Endodermal cell (in vitro differentiated cells): Measurements from ENCODE around the gene CDCP2. TPM values are rescaled to one million over a fixed set of nuclear protein-coding genes. Genes with fewer than 3 reads are reported as not detected.
"Not testable (repeated sequence)": the region's sequence is repeated elsewhere in the genome, so short reads cannot be mapped to it uniquely, and the experiment has no call there.

Source experiments
- DNase-seq: peaks from one replicate; pipeline ENCODE4 v3.0.0-alpha.2; 2017
- H3K27ac ChIP-seq: 2 replicates; pipeline ENCODE4 v1.5.1; 2013; ENCODE audit warnings: mild to moderate bottlenecking, low read depth, low read length, moderate library complexity
- H3K27me3 ChIP-seq: 2 replicates; pipeline ENCODE4 v1.6.1; 2013; ENCODE audit warnings: mild to moderate bottlenecking, low read length, moderate library complexity; ENCODE audit not compliant: insufficient read depth, control insufficient read depth, poor library complexity, severe bottlenecking
- H3K36me3 ChIP-seq: 2 replicates; pipeline ENCODE4 v1.7.0; 2013; ENCODE audit warnings: mild to moderate bottlenecking, low read length, moderate library complexity; ENCODE audit not compliant: control insufficient read depth, insufficient read depth
- H3K4me1 ChIP-seq: one replicate; pipeline ENCODE4 v1.7.0; 2013; ENCODE audit warnings: low read length; ENCODE audit not compliant: control insufficient read depth, insufficient read depth
- H3K4me3 ChIP-seq: 2 replicates; pipeline ENCODE4 v1.5.1; 2013; ENCODE audit warnings: mild to moderate bottlenecking, low read length, moderate library complexity
- H3K9ac ChIP-seq: 2 replicates; pipeline ENCODE4 v1.6.1; 2013; ENCODE audit warnings: mild to moderate bottlenecking, low read length, moderate library complexity; ENCODE audit not compliant: poor library complexity, severe bottlenecking; ENCODE audit errors: extremely low read depth
- H3K9me3 ChIP-seq: 2 replicates; pipeline ENCODE4 v1.6.1; 2013; ENCODE audit warnings: mild to moderate bottlenecking, low read length, moderate library complexity; ENCODE audit not compliant: control insufficient read depth
- H3K27ac Mint-ChIP-seq: 2 replicates; pipeline ENCODE4 v1.8.0; 2020; ENCODE audit warnings: mixed read lengths
- H3K27me3 Mint-ChIP-seq: 2 replicates; pipeline ENCODE4 v1.8.0; 2021; ENCODE audit warnings: mild to moderate bottlenecking, mixed read lengths; ENCODE audit not compliant: insufficient read depth
- H3K36me3 Mint-ChIP-seq: 2 replicates; pipeline ENCODE4 v1.8.0; 2020; ENCODE audit warnings: low read depth, mixed read lengths
- H3K4me1 Mint-ChIP-seq: 2 replicates; pipeline ENCODE4 v1.8.0; 2020; ENCODE audit warnings: mixed read lengths
- H3K4me3 Mint-ChIP-seq: 2 replicates; pipeline ENCODE4 v1.8.0; 2020; ENCODE audit warnings: mild to moderate bottlenecking, moderate library complexity, mixed read lengths
- H3K9me3 Mint-ChIP-seq: 2 replicates; pipeline ENCODE4 v1.8.0; 2020; ENCODE audit warnings: mild to moderate bottlenecking, mixed read lengths
- CTCF ChIP-seq: fragments of 200-600 bp; sonication (generic); conservative IDR thresholded peaks from 2 replicates; pipeline ENCODE4 v1.5.0; 2021; ENCODE audit warnings: antibody characterized with exemption, mild to moderate bottlenecking
- WGBS, 2 experiments: methylation state at CpG; one replicate each; pipeline versions ENCODE4 v1.1.5 to v1.1.7; 2013; ENCODE audit warnings: missing lambda C conversion rate in 2 of 2, mixed read lengths in 1 of 2; ENCODE audit not compliant: insufficient coverage in 1 of 2, insufficient read length in 1 of 2; 5-methylcytosine and 5-hydroxymethylcytosine counted together
- total RNA-seq, 2 donors: library from RNA; stranded (reverse); fragmentation: NEBNext Ultra II Directional in 1 of 2; extraction: Animal tissue kit (Norgen Biotek cat#: 25700) in 1 of 2; gene quantifications; 2 replicates in 1 of 2; 3 replicates in 1 of 2; pipeline ENCODE4 v1.2.1, GENCODE V29; 2021

Gene CDCP2
- total RNA-seq, 2 donors from 2014 or later, result not detected

- Mint-ChIP-seq H3K27ac (no peak overlapping the region), H3K36me3 (peaks cover 2% of the 10 kb centered on the region), H3K4me1 (peaks cover 30% of the 10 kb centered on the region), H3K27me3 (no peaks in the 10 kb centered on the region), H3K4me3 (no peak overlapping the region), H3K9me3 (no peaks in the 10 kb centered on the region)
- TF ChIP-seq CTCF, result no peak
- no peak for DNase-seq
- Histone ChIP-seq H3K9ac (no peak overlapping the region), H3K4me3 (no peak overlapping the region), H3K4me1 (no peaks in the 10 kb centered on the region), H3K36me3 (no peaks in the 10 kb centered on the region), H3K27ac (no peak overlapping the region), H3K27me3 (no peaks in the 10 kb centered on the region), H3K9me3 (no peaks in the 10 kb centered on the region)
- 90 to 94% methylated on average over 7 to 8 of the region's 8 CpGs for WGBS, 2 experiments
Observed at GRCh38 chr1:54095546-54096226, 57.1 kb downstream of the CDCP2 start.

GRCh38 chr1:54094730-54095105, 58.1 kb downstream of the CDCP2 start:
- not testable (repeated sequence) for H3K36me3 Mint-ChIP-seq, H3K4me3 Mint-ChIP-seq, H3K4me1 ChIP-seq, H3K9me3 ChIP-seq, H3K27ac Mint-ChIP-seq, H3K9ac ChIP-seq, H3K27ac ChIP-seq, H3K36me3 ChIP-seq, DNase-seq, H3K27me3 Mint-ChIP-seq, H3K27me3 ChIP-seq, H3K9me3 Mint-ChIP-seq, H3K4me3 ChIP-seq
- WGBS, 2 experiments, result 0% methylated on average over 1 of the region's 1 CpG
- H3K4me1 Mint-ChIP-seq, result peaks cover 25% of the 10 kb centered on the region

- Mint-ChIP-seq H3K4me3 (no peak overlapping the region), H3K9me3 (no peaks in the 10 kb centered on the region), H3K27me3 (no peaks in the 10 kb centered on the region), H3K36me3 (no peaks in the 10 kb centered on the region), H3K4me1 (peaks cover 25% of the 10 kb centered on the region), H3K27ac (no peak overlapping the region)
- 90 to 98% methylated on average over 4 of the region's 4 CpGs for WGBS, 2 experiments
- H3K4me3 ChIP-seq, result no peak overlapping the region
- no peak overlapping the region for H3K27ac ChIP-seq
- no peaks in the 10 kb centered on the region for H3K4me1 ChIP-seq
- no peaks in the 10 kb centered on the region for H3K9me3 ChIP-seq
- no peaks in the 10 kb centered on the region for H3K27me3 ChIP-seq
- no peak overlapping the region for H3K9ac ChIP-seq
- no peaks in the 10 kb centered on the region for H3K36me3 ChIP-seq
- DNase-seq, result no peak
- TF ChIP-seq CTCF, result no peak
Observed at GRCh38 chr1:54094001-54094729, 58.6 kb downstream of the CDCP2 start.
